GM12875 (cell line): ENCODE data around the gene RPL35.
A peak's percentile ranks its signal among the peaks of the same experiment; 100 is the strongest.

Experiments used
- H3K4me3 ChIP-seq: one replicate; pipeline ENCODE4 v1.5.1; 2011; ENCODE audit warnings: low read depth, low read length, control low read depth
- CTCF ChIP-seq: IDR thresholded peaks from 2 replicates; pipeline ENCODE4 v1.5.1; 2011; ENCODE audit warnings: low read depth, mild to moderate bottlenecking, control low read depth, inconsistent platforms, low read length, moderate library complexity, borderline replicate concordance; ENCODE audit not compliant: insufficient read depth

RPL35 gene

DNA sequence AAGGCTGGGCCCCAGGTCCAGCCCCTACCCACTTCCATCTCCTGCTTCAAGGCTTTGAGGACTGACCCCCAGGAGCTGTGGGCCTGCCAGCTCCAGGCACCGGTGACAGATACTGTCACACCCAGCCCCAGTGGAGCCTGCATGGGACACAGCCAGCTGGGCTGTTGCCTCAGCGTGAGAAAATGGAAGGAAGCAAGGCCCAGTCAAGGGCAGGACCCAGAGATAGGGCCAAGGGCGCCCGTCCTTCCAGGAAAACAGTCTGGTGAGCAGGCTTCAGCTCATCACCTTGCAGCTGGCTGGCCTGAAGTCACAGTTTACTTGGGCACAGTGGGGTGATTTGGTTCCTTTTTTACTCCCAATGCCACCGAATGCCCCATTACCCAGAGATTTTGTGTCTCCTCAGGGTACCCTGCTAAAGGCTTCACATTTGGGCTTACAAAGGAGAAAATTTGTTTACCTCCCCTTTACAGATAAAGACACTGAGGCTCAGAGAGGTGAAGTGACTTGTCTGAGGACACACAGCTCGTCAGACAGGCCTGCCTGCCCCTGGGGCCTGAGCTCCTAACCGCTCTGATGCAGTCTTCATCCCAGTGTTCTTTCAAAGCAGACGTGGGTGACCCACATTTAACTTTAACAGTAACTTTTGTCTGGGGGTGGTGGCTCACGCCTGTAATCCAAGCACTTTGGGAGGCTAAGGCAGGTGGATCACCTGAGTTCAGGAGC, 30.0 kb downstream of the RPL35 start:
- no peak for TF ChIP-seq CTCF
- no peak overlapping the region for H3K4me3 ChIP-seq

GRCh38 chr9:124830593-124830992, 31.2 kb downstream of the RPL35 start:
- no peak for TF ChIP-seq CTCF
- no peak overlapping the region for H3K4me3 ChIP-seq

DNA sequence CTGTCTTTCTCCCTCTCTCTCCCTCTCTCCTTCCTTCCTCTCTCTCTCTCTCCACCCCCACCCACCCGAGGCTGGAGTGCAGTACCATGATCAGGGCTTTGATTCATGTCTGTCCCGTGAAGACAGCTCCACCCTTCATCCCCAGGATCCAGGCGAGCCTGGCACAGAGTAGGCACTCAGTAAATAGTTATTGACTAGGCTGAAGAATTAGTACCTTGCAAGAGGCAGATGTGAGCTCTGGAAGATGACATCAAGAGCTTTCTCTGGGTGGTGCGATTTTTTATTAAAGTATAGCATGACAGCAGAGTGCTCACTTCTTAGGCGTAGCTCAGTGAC, 32.5 kb downstream of the RPL35 start:
- TF ChIP-seq CTCF = no peak
- H3K4me3 ChIP-seq = no peak overlapping the region

DNA sequence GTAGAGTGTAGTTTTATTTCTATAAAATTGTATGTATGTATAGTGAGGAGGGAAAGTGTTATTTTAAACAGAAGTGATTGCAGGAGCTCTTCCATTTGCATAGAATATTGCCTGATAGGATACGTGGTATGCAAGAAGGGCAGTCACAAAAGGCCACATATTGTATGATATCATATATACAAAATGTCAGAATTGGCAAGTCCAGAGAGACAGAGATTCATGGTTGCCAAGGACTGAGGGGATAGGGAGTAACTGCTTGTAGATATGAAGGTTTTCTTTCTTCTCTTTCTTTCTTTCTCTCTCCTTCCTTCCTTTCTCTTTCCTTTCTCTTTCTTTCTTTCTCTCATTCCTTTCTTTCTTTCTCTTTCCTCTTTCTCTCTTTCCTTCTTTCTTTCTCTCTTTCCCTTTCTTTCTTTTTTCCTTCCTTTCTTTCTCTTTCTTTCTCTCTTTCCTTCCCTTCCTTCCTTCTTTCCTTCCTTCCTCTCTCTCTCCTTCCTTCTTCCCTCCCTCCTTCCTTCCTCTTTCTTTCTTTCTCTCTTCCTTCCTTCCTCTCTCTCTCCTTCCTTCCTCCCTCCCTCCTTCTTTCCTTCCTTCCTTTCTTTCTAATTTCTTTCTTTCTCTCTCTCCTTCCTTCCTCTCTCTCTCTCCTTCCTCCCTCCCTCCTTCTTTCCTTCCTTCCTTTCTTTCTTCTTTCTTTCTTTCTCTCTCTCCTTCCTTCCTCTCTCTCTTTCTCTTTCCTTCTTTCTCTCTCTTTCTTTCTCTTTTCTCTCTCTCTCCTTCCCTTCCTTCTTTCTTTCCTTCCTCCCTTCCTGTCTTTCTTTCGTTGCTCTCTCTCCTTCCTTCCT, 33.0 kb downstream of the RPL35 start:
- TF ChIP-seq CTCF = no peak
- H3K4me3 ChIP-seq = no peak overlapping the region

DNA sequence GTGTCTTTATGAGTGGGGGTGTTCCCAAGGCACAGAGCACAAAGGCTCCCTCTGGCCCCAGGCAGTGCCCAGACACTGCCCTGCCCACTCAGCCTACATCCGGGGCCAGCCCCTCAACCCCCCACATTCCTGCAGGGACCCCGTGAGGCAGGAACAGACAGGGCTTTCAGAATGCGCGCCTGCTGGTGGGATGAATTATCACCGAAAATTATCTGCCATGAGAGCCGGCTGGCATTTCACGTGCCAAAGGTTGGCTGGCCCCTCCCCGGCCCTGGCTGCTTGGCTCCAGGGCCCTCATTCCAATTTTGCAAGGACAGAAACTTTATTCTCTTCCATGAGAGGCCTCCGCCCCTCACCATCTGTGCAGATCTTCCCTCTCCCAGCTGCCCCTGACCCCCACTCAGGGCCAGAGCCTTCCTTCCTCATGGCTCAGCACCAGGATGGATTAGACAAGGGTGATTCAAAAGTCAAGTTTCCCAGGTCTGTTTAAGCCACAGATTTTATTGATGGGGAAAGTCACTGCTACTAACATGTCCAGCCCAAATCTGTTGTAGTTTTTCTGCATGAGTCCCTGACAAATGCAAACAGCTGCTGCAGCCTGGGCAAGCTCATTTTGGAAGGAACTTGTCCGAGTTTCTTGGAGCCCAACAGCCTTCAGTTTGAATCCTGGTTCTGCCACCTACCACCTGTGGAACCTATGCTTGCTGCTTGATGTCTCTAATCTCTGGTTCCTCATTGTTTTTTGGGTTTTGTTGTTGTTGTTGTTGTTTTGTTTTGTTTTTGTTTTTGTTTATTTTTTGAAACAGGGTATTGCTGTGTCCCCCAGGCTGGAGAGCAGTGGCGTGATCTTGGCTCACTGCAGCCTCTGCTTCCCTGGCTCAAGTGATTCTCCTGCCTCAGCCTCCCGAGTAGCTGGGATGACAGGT, 40.8 kb downstream of the RPL35 start:
- TF ChIP-seq CTCF = no peak
- H3K4me3 ChIP-seq = no peak overlapping the region

DNA sequence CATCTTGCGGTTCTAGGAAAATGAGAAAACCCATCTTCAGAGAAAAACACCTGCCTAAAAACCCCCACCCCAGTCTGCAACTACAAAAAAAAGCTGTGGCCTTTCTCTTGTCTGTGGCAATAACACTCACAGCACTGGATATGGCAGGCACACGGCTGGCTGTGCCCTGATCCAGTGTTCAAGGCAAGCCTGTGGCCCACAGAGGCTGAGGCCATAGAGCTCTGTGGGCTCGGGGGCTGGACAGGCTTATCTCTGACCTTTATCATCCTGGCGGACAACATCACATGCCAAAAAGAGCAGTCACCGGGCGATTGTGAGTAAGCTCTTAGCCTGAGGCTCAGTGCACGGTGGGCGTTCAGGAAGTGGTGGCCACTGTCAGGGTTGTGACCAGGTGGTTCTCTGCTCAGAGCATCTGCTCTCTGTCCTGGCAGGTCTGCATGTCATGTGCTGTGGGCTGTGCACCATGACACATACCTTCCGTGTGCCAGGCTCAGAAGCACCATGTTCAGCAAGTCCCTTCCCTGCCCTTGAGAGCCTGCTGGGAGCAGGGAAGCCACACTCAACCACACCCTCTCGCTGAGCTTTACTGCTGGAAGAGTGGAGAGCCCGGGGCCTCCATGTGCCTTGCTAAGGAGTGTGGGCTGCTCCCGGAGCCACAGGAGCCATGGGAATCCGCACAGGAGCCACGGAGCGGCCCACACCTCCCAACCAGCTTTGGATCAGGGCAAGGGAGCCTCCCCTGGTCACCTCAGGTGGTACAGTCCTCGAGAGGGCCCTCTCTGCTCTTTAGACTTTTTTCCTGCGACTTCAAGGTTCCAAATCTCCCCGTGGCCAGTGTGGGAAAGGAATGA, 43.1 kb downstream of the RPL35 start:
- TF ChIP-seq CTCF = 0 out of 2 replicates have a peak, but pooled peaks have one; percentile 6
- no peak overlapping the region for H3K4me3 ChIP-seq
